ENCODE measurements around the gene CYRIA.

CYRIA gene

GRCh38 chr2:16665748-16666448, at the start of gene CYRIA:
TSS of gene CYRIA (minus strand) at chr2:16665834. CDS start at chr2:16588119, 77,715 bp downstream.
- DNase-seq (ENCODE audit: low spot score), result peak; percentile 25

GRCh38 chr2:16713011-16713423, 47.4 kb upstream of the CYRIA start:
- DNase-seq (ENCODE audit: low spot score), result no peak

DNA sequence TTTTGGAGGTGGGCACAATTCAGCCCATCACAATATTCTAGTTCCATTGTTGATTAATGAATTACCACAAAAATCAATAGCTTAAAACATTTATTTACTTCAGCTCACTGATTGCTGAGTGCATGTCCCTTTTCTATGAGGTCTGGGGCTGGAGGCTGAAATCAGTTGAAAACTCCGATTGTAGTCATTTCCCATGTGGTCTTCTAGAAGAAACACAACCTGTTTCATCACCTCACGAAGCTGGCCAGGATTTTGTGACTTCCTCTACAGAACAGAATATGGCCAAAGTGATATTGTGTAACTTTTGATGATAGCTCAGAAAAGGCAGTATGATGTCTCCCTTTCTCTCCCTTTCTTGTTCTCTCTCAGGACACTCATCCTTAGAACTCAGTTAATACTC, 44.1 kb upstream of the CYRIA start:
- no peak for DNase-seq (ENCODE audit: low spot score)

- no peak for DNase-seq (ENCODE audit: low spot score)
Observed at GRCh38 chr2:16708173-16708572, 42.5 kb upstream of the CYRIA start.

- DNase-seq (ENCODE audit: low spot score), result no peak
Observed at GRCh38 chr2:16707014-16707623, 41.5 kb upstream of the CYRIA start.

GRCh38 chr2:16700551-16701259, 35.1 kb upstream of the CYRIA start:
- DNase-seq (ENCODE audit: low spot score), result no peak

GRCh38 chr2:16693854-16694253, 28.2 kb upstream of the CYRIA start:
- DNase-seq (ENCODE audit: low spot score), result no peak

- DNase-seq (ENCODE audit: low spot score), result no peak
Observed at GRCh38 chr2:16691261-16691660, 25.6 kb upstream of the CYRIA start.

DNA sequence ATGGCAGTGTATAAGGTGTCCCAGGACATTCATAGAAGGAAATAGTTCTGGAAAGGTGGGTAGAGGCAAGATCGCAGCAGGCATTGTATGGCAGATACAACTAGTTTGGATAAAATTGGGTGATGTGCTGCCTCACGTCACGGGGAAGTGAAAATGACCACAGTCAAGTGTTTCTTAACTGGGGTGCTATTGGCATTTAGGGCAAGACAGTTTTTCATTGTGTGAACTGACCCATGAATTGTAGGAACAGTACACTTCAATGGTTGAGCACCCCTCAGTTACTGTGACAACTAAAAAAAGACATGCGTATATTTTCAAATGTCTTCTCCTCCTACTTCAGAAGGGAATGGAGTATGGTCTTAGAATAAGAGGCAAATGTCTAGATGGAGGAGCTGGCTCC, 22.3 kb upstream of the CYRIA start:
- DNase-seq (ENCODE audit: low spot score), result no peak

- DNase-seq (ENCODE audit: low spot score), result no peak
Observed at GRCh38 chr2:16687222-16687621, 21.6 kb upstream of the CYRIA start.

GRCh38 chr2:16686641-16687040, 21.0 kb upstream of the CYRIA start:
- DNase-seq (ENCODE audit: low spot score), result no peak

- DNase-seq (ENCODE audit: low spot score), result no peak
Observed at GRCh38 chr2:16685340-16685715, 19.7 kb upstream of the CYRIA start.

DNA sequence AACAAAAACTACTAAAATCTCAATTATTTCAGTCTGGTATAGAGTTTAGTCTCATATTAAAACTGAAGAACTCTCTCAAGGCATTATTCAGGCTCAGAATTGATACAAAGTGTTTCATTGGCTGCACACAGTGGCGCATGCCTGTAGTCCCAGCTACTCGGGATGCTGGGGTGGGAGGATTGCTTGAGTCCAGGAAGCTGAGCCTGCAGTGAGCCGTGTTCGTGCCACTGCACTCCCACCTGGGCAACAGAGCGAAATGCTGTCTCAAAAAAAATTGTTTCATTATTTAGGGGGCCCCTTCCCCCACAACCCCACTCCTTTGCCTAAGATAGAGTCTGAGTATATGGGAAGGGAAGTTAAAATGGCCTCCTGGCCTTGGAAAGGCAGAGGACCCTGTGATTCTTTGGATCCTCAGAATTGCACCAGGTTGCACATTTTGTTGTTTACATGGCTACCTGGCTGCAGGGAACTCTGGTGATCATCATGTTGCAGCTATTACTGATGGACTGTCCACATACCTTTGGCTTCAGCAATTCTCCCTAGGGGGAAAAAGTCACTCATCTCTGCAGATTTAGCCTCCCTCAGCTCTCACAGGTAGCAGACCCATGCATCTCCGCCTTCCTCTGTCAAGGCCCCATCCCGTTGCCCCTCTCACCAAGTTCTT, 19.2 kb upstream of the CYRIA start:
- no peak for DNase-seq (ENCODE audit: low spot score)

- DNase-seq (ENCODE audit: low spot score), result no peak
Observed at GRCh38 chr2:16683576-16683975, 17.9 kb upstream of the CYRIA start.

GRCh38 chr2:16682431-16683118, 16.9 kb upstream of the CYRIA start:
- no peak for DNase-seq (ENCODE audit: low spot score)

- DNase-seq (ENCODE audit: low spot score), result no peak
Observed at GRCh38 chr2:16680781-16681180, 15.1 kb upstream of the CYRIA start.

DNA sequence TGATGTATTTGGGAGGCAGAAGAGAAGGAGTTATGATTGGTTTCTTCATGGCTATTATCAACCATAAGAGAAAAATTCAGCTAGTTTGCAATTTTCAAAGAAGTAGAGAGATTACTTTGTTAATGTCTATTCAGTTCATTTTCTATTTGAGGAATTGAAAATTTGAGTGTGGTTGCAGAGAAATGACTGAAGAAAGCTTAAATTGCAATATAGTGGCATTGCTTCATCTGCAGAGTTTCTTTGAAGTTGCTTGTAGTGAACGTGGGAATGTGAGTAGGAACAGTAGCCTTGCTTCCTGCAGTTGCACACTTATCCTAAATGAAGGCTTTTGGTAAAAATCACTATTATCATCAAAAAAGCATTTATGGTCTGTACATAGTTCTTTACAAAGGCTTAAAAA, 14.7 kb upstream of the CYRIA start:
- DNase-seq (ENCODE audit: low spot score), result no peak

GRCh38 chr2:16678964-16679363, 13.3 kb upstream of the CYRIA start:
- DNase-seq (ENCODE audit: low spot score), result no peak

GRCh38 chr2:16677875-16678274, 12.2 kb upstream of the CYRIA start:
- DNase-seq (ENCODE audit: low spot score), result no peak

DNA sequence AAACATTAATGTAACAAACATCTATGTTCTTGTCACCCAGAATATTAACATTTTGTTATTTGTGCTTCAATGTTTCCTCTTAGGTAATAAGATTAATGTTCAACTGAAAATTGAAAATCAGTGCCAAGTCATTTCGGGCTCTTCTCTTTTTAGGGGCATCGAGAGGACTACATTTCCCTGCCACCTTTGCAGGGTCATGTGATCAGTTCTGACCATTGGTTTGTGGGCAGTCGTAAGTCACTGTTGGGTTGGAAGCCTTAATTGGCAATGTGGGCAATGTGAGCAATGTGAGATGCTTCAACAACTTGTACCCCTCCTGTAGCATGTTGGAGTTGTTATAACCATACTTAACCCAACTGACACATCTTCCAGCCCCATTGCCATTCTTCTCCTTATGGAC, 10.1 kb upstream of the CYRIA start:
- no peak for DNase-seq (ENCODE audit: low spot score)

DNA sequence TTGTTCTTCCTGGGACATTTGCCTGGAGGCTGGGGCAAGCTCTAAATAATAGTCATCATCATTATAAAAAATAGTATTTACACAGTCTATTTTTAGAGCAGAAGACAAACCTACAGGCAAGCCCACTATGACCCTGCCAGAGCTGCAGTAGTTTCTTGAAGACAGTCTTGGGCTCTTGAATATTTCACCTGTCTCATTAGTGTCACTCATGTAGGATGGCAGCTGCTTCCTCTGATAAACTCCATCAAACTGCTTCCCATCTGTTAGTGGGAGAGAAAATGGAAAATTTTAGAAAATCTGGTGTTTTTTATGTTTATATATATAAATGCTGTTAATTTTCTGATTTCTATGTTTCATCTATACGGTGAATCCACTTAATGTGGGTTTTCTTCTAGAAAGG, 8.5 kb upstream of the CYRIA start:
- no peak for DNase-seq (ENCODE audit: low spot score)

DNA sequence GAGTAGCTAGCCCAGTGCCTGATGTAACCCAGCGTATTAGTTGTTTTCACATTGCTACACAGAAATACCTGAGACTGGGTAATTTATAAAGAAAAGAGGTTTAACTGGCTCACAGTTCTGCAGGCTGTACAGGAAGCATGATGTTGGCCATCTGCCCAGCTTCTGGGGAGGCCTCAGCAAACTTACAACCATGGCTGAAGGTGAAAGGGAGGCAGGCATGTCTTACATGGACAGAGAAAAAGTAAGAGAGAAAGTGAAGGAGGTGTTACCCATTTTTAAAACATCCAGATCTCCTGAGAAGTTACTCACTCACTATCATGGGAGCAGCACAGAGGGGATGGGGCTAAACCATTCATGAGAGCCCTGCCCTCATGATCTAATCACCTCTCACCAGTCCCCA, 6.1 kb upstream of the CYRIA start:
- DNase-seq (ENCODE audit: low spot score), result no peak
